AG09319 (cell line): ENCODE data around the gene RAB3D.

ENCODE experiments used
- DNase-seq: peaks from one replicate; pipeline ENCODE4 v3.0.0-alpha.2; 2010; ENCODE audit warnings: low read depth; ENCODE audit errors: extremely low read depth
- CTCF ChIP-seq: IDR thresholded peaks from 2 replicates; pipeline ENCODE4 v1.5.1; 2011; ENCODE audit warnings: low read depth, mild to moderate bottlenecking, inconsistent platforms, low read length, moderate library complexity

RAB3D gene

DNA sequence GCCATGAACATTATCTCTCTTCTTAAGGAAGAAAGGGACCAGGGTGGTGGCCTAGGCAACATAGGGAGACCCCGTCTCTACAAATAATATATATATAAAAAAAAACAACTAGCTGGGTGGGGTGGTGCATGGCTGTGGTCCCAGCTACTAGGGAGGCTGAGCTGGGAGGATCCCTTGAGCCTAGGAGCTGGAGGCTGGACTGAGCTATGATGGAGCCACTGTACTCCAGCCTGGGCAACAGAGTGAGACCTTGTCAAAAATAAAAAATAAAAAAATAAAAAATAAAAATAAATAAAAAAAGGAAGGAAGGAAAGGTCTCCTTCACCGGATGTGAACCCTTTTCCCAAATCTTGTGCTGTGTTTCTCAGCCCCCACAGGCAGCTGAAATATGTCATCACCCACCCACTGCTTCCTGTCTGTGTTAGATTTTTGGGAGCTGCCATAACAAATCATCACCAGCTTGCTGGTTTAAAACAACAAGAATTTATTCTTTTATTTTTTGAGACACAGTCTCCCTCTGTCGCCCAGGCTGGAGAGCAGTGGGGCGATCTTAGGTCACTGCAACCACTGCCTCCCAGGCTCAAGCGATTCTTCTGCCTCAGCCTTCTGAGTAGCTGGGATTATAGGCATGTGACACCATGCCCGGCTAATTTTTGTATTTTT is 53.0 kb downstream of the RAB3D start:
- TF ChIP-seq CTCF = peak; percentile 17
- DNase-seq = peak; percentile 11

DNA sequence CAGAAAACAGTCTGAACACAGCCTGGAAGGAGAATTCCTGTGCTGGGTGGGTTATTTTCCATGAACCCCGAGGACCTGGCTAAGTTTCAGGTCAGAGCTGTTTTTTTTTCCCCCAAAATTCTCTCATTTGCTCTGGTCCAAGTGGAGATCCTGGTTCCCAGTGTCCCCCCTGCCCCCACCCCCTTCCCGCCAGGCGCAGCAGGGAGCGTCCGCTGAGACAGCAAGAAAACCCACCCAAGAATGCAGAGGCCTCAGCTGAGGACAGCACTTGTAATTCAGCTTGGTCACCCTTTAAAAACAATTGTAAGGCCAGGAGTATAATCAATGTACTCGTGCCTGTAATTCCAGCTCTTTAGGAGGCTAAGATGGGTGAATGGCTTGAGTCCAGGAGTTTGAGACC is 54.9 kb downstream of the RAB3D start:
- no peak for DNase-seq
- TF ChIP-seq CTCF = no peak

- no peak for DNase-seq
- no peak for TF ChIP-seq CTCF
Observed at GRCh38 chr19:11281356-11282049, 58.0 kb downstream of the RAB3D start.

DNA sequence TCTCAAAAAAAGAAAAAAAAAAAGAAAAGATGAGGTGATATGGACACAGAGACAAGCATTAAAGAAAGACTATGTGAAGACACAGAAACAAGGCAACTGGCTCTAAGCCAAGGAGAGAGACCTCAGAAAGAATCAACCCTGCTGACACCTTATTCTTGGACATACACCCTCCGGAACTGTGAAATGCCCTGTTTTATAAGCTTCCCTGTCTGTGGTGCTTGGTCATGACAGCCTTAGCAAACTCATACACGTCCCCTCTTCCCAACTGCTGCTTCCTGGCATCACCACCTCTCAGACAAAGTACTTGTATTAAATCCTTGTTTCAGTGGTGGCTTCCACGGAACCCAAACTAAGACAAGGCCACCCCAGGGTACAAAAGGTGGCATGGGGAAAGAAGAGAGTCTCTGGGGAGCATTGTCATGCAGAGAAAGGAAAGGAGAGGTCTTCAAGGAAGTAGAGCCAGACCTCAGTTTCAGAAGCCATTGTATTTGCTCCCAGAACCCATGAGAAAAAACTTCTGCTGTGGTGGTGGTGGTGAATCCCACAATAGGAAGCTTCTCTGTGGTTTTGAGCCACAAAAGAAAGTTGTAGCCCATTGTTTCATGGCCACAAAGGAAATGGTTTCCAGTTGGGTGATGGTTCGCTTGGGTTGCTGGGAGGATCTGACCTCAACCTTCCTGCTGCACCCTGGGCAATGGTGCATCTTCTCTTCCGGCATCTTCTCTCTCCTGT is 59.8 kb downstream of the RAB3D start:
- TF ChIP-seq CTCF = no peak
- DNase-seq = no peak

DNA sequence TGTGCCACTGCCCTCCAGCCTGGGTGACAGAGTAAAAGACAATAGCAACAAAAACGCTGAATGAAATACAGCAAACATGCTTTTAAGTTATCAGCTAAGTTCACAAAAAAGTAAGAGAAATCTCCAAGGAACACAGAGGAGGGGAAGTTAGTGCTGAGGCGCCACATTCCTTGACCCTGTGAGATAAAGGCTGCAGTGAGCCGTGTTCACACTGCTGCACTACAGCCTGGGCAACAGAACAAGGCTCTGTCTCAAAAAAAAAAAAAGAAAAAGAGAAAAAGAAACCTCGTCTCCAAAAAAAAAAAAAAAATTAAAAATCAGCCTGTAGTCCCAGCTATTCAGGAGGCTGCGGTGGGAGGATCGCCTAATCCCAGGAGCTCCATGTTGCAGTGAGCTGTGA is 60.8 kb downstream of the RAB3D start:
- no peak for DNase-seq
- TF ChIP-seq CTCF = no peak

GRCh38 chr19:11274533-11275086 is 64.8 kb downstream of the RAB3D start:
- no peak for TF ChIP-seq CTCF
- no peak for DNase-seq

DNA sequence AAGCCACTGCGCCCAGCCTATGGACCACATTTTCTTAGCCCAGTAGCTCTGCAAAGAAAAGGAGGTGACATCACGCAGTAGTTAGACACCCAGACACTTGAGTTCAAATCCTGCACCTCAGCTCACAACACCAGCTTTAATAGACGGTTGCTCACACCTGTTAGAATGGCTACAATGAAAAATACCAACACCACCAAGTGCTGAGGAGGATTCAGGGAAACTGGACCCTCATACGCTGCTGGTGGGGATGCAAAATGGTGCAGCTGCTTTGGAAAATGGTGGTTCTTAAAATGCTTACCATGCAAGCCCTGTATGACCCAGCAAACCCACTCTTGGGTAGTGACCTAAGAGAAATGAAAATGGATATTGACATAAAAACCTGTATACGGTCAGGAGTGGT is 65.5 kb downstream of the RAB3D start:
- no peak for DNase-seq
- no peak for TF ChIP-seq CTCF
